ENCODE data around the gene LMX1A.

The LMX1A gene

GRCh38 chr1:165355977-165356811 lies at the start of gene LMX1A:
LMX1A (minus strand) TSS chr1:165356715; CDS start chr1:165355559, 1,156 bp downstream.
- H3K9me3 ChIP-seq: no peaks in the 10 kb centered on the region
- no peaks in the 10 kb centered on the region for H3K36me3 ChIP-seq
- intact Hi-C loops (cut with DNase I; ENCODE audit: low total_unique reads): no loop called here
- H3K27me3 ChIP-seq: peaks cover 0 to 63% of the 10 kb centered on the region in 2 donors
- no peak within 1 kb of the TSS for H3K27ac ChIP-seq
- peak within 1 kb of the TSS; percentile 40 to 53 for H3K4me3 ChIP-seq
- DNase-seq: peak in 1 of 2 donors; percentile 37
- H3K4me1 ChIP-seq: peaks cover 0 to 44% (median 36%) of the 10 kb centered on the region in 4 donors
- TF ChIP-seq CTCF (IDR thresholded peaks at IDR 0.05): no peak

GRCh38 chr1:165403835-165404482 lies 47.4 kb upstream of the LMX1A start:
- no peak overlapping the region for H3K27ac ChIP-seq
- H3K9me3 ChIP-seq: no peaks in the 10 kb centered on the region
- peaks cover 0 to 7% of the 10 kb centered on the region in 2 donors for H3K27me3 ChIP-seq
- H3K36me3 ChIP-seq: no peaks in the 10 kb centered on the region
- H3K4me1 ChIP-seq: no peaks in the 10 kb centered on the region
- peak; percentile 9 to 23 for TF ChIP-seq CTCF (IDR thresholded peaks at IDR 0.05)
- H3K4me3 ChIP-seq: no peak overlapping the region
- no peak for DNase-seq
- intact Hi-C loops (cut with DNase I; ENCODE audit: low total_unique reads): no loop called here

- TF ChIP-seq CTCF (IDR thresholded peaks at IDR 0.05): no peak
- Histone ChIP-seq H3K4me1 (no peaks in the 10 kb centered on the region), H3K36me3 (no peaks in the 10 kb centered on the region), H3K27ac (no peak overlapping the region), H3K27me3 (peaks cover 0 to 4% of the 10 kb centered on the region in 2 donors), H3K4me3 (no peak overlapping the region), H3K9me3 (no peaks in the 10 kb centered on the region)
- no peak for DNase-seq
- intact Hi-C loops (cut with DNase I; ENCODE audit: low total_unique reads): no loop called here
Observed at GRCh38 chr1:165402517-165403111, 46.1 kb upstream of the LMX1A start.

GRCh38 chr1:165397944-165398343 lies 41.4 kb upstream of the LMX1A start:
- H3K4me1 ChIP-seq: peaks cover 0 to 7% (median 2%) of the 10 kb centered on the region in 4 donors
- no peaks in the 10 kb centered on the region for H3K9me3 ChIP-seq
- H3K27me3 ChIP-seq: peaks cover 0 to 4% of the 10 kb centered on the region in 2 donors
- no peaks in the 10 kb centered on the region for H3K36me3 ChIP-seq
- H3K27ac ChIP-seq: no peak overlapping the region
- no peak overlapping the region for H3K4me3 ChIP-seq
- no peak for TF ChIP-seq CTCF (IDR thresholded peaks at IDR 0.05)
- DNase-seq: peak in 1 of 2 donors; percentile 67
- intact Hi-C loops (cut with DNase I; ENCODE audit: low total_unique reads): no loop called here

- Histone ChIP-seq H3K4me3 (no peak overlapping the region), H3K4me1 (peaks cover 0 to 7% (median 2%) of the 10 kb centered on the region in 4 donors), H3K9me3 (no peaks in the 10 kb centered on the region), H3K27me3 (no peaks in the 10 kb centered on the region), H3K36me3 (no peaks in the 10 kb centered on the region), H3K27ac (no peak overlapping the region)
- no peak for DNase-seq
- intact Hi-C loops (cut with DNase I; ENCODE audit: low total_unique reads): no loop called here
- no peak for TF ChIP-seq CTCF (IDR thresholded peaks at IDR 0.05)
Observed at GRCh38 chr1:165395901-165396300, 39.4 kb upstream of the LMX1A start.
